ENCODE results near the gene USP5. TPM values are rescaled to one million over a fixed set of nuclear protein-coding genes. Genes with fewer than 3 reads are reported as not detected.

The USP5 gene
- polyA plus RNA-seq, 12 donors, result 46.8 to 77.4 (median 59.6) TPM; not detected in 1

DNA sequence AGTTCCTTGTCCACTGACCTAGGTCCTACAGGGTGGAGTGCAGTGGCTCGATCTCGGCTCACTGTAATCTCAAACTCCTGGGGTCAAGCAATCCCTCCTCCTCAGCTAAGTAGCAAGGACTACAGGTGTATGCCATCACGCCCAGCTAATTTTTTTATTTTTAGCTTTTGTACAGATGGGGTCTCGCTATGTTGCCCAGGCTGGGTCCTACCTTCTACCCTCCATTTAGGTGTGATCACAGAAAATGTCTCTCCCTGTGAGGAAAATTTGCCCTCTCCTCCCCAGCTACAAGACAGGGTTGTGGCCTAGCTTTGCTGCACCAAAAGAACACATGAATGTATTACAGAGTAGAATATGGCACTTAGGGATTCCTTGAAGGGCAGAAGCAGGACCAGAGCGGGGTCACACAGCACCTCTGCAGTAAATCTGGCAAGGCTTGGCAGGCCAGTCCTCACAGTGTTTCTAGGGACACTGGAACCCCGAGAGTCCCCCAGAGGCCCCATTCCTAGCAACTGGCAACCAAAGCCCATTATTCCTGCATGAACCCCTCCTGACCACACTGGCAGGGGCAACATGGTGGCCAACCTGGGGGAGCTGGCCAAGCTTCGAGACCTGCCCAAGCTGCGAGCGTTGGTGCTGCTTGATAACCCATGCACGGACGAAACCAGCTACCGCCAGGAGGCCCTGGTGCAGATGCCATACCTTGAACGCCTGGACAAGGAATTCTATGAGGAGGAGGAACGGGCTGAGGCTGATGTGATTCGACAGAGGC lies 60.4 kb downstream of the USP5 start:
- DNase-seq, result no peak

DNA sequence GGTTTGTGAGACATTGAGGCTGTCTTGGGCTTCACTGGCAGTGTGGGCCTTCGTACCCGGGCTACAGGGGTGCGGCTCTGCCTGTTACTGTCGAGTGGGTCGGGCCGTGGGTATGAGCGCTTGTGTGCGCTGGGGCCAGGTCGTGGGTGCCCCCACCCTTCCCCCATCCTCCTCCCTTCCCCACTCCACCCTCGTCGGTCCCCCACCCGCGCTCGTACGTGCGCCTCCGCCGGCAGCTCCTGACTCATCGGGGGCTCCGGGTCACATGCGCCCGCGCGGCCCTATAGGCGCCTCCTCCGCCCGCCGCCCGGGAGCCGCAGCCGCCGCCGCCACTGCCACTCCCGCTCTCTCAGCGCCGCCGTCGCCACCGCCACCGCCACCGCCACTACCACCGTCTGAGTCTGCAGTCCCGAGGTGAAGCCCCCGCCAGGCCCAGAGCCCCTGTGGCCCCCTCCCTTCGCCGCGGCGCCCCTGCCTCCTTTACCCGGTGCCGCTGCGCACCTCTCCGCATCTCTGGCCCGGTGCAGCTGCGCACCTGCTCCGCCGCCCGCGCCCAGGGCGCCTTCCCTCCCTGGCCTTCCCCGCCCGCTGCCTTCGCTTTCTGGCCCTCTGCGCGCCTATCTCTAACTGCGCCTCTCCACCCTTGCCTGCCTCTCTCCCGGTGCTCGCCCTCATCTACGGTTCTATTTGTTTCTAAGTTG lies 62.4 kb downstream of the USP5 start, which contains the start of gene ENO2:
Gene ENO2, plus strand, starts transcription at position 335 of the 701 bp plus-strand sequence. CDS start 1,253 bp downstream, outside the sequence.
- DNase-seq, result peak; percentile 58

DNA sequence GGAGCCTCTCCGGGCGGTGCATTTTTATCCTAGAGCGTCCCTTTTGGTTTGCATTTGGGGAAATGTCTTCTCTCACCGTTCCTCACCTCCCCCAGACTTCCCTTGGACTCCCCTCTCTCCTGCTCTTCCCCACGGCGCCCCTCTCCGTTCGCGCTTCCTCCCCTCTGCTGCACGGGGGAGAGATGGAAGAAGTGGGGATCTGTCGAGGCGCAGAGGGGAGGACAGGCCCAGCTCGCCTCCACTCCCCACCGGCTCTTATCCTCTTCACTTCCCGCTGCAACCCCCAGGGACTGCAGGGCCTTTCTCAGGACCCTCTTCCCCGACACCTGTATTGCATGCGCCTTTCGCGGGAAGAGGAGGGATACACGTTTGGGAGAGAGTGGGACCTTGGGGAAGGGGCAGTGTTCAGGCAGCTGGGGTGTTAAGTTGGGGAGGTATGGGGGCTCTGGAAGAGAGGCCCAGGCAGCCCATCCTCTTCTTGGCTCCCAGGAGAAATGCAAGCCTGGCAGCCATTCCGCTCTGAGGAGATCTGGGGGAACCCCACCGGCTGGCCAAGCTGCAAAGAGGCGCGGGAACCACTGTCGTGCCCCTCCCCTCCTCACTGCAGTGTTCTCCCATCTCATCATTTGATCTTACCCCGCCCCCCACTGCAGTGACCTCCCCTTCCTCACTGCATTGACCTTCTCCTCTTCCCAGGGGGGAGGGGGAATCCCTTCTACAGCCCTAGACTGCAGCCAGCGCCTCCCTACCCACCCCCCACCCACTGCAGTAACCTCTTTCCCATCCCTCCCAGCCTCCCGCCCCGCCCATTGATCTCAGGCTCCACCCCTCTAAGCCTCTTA lies 63.2 kb downstream of the USP5 start:
- DNase-seq, result no peak

DNA sequence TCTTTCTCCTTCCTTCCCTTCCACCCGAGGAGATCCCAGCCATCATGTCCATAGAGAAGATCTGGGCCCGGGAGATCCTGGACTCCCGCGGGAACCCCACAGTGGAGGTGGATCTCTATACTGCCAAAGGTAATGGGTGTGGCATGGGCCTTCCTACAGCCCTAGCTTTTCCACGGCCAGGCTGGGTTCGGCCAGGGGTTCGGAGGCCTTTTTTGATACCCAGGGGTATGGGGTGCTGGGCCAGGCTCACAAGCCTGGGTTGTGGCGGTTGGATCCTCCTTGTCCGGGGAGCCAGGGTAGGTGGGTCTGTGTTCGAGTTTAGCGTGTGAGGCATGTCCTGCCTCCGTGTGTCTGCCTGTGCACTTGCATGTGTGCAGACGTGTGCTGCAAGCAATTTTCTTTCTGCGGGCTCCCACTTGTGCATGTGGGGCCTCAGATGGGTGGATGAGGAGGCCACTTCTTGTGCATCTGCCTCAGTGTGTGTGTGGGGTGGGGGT lies 63.9 kb downstream of the USP5 start:
- DNase-seq, result no peak

Other genes with a start within 250 kb of the USP5 start
- gene CHD4, start 244.8 kb upstream of the USP5 start, polyA plus RNA-seq (ENCODE audit: insufficient read length in 12 of 12), result 100 to 1,000 TPM; 131 to 406 (median 159) TPM
- 10 to 100 TPM in 1 of 12 donors, 1 to 10 TPM in 7, under 1 TPM in 3, not detected in 1; 0.77 to 16.4 (median 1.3) TPM for gene LPAR5, start 216.2 kb upstream of the USP5 start, polyA plus RNA-seq (ENCODE audit: insufficient read length in 12 of 12)
- 1 to 10 TPM in 10 of 12 donors, not detected in 2; 1.4 to 5.3 (median 2.7) TPM for gene ACRBP, start 204.7 kb upstream of the USP5 start, polyA plus RNA-seq (ENCODE audit: insufficient read length in 12 of 12)
- gene ING4, start 189.0 kb upstream of the USP5 start, polyA plus RNA-seq (ENCODE audit: insufficient read length in 12 of 12), result 100 to 1,000 TPM in 1 of 12 donors, 10 to 100 TPM in 10, not detected in 1; 45.1 to 100 (median 52.8) TPM
- gene ZNF384, start 162.8 kb upstream of the USP5 start, polyA plus RNA-seq (ENCODE audit: insufficient read length in 12 of 12), result 10 to 100 TPM in 11 of 12 donors, not detected in 1; 41.4 to 79.9 (median 48.8) TPM
- 10 to 100 TPM in 2 of 12 donors, 1 to 10 TPM in 9, not detected in 1; 2.7 to 31.7 (median 4.5) TPM for gene PIANP, start 151.3 kb upstream of the USP5 start, polyA plus RNA-seq (ENCODE audit: insufficient read length in 12 of 12)
- gene COPS7A, start 128.1 kb upstream of the USP5 start, polyA plus RNA-seq (ENCODE audit: insufficient read length in 12 of 12), result 10 to 100 TPM in 11 of 12 donors, not detected in 1; 46.9 to 69.7 (median 61.2) TPM
- 100 to 1,000 TPM; 110 to 600 (median 130) TPM for gene MLF2, start 99.0 kb upstream of the USP5 start, polyA plus RNA-seq (ENCODE audit: insufficient read length in 12 of 12)
- 1,000 to 10,000 TPM in 1 of 12 donors, 100 to 1,000 TPM in 11; 262 to 3,438 (median 337) TPM for gene PTMS, start 85.8 kb upstream of the USP5 start, polyA plus RNA-seq (ENCODE audit: insufficient read length in 12 of 12)
- 1 to 10 TPM in 2 of 12 donors, under 1 TPM in 8, not detected in 2; 0.16 to 1.4 (median 0.60) TPM for gene LAG3, start 79.6 kb upstream of the USP5 start, polyA plus RNA-seq (ENCODE audit: insufficient read length in 12 of 12)
- 10 to 100 TPM in 3 of 12 donors, 1 to 10 TPM in 8, not detected in 1; 4.8 to 16.1 (median 6.6) TPM for gene CD4, start 62.6 kb upstream of the USP5 start, polyA plus RNA-seq (ENCODE audit: insufficient read length in 12 of 12)
- gene GPR162, start 30.3 kb upstream of the USP5 start, polyA plus RNA-seq (ENCODE audit: insufficient read length in 12 of 12), result 10 to 100 TPM in 11 of 12 donors, not detected in 1; 11.1 to 18.6 (median 16.0) TPM
- 10 to 100 TPM in 11 of 12 donors, not detected in 1; 29.9 to 56.8 (median 36.3) TPM for gene P3H3, start 23.7 kb upstream of the USP5 start, polyA plus RNA-seq (ENCODE audit: insufficient read length in 12 of 12)
- 10 to 100 TPM in 11 of 12 donors, not detected in 1; 14.0 to 40.6 (median 24.2) TPM for gene GNB3, start 11.2 kb upstream of the USP5 start, polyA plus RNA-seq (ENCODE audit: insufficient read length in 12 of 12)
- gene CDCA3, start 864 bp upstream of the USP5 start, polyA plus RNA-seq (ENCODE audit: insufficient read length in 12 of 12), result 10 to 100 TPM in 11 of 12 donors, not detected in 1; 11.5 to 31.8 (median 20.5) TPM
- gene TPI1, start 15.4 kb downstream of the USP5 start, polyA plus RNA-seq (ENCODE audit: insufficient read length in 12 of 12), result 1,000 to 10,000 TPM in 4 of 12 donors, 100 to 1,000 TPM in 7, not detected in 1; 520 to 1,204 (median 950) TPM
- gene SPSB2, start 21.2 kb downstream of the USP5 start, polyA plus RNA-seq (ENCODE audit: insufficient read length in 12 of 12), result 1 to 10 TPM in 11 of 12 donors, not detected in 1; 3.0 to 9.9 (median 4.6) TPM
- gene LRRC23, start 52.7 kb downstream of the USP5 start, polyA plus RNA-seq (ENCODE audit: insufficient read length in 12 of 12), result 10 to 100 TPM in 9 of 12 donors, 1 to 10 TPM in 2, not detected in 1; 9.2 to 13.7 (median 11.4) TPM
- 10 to 100 TPM in 3 of 12 donors, 1 to 10 TPM in 8, not detected in 1; 5.1 to 21.8 (median 8.2) TPM for gene ENO2, start 62.4 kb downstream of the USP5 start, polyA plus RNA-seq (ENCODE audit: insufficient read length in 12 of 12)
- gene ATN1, start 75.8 kb downstream of the USP5 start, polyA plus RNA-seq (ENCODE audit: insufficient read length in 12 of 12), result 100 to 1,000 TPM in 2 of 12 donors, 10 to 100 TPM in 9, not detected in 1; 54.6 to 137 (median 60.9) TPM
- 10 to 100 TPM in 1 of 12 donors, 1 to 10 TPM in 1, not detected in 10; 9.0 to 12.4 TPM for gene RNU7-1, start 91.7 kb downstream of the USP5 start, polyA plus RNA-seq (ENCODE audit: insufficient read length in 12 of 12)
- gene C12orf57, start 91.9 kb downstream of the USP5 start, polyA plus RNA-seq (ENCODE audit: insufficient read length in 12 of 12), result 100 to 1,000 TPM in 11 of 12 donors, not detected in 1; 107 to 185 (median 136) TPM
- 10 to 100 TPM in 2 of 12 donors, 1 to 10 TPM in 9, not detected in 1; 3.4 to 41.4 (median 4.0) TPM for gene PTPN6, start 99.2 kb downstream of the USP5 start, polyA plus RNA-seq (ENCODE audit: insufficient read length in 12 of 12)
- gene PHB2, start 118.5 kb downstream of the USP5 start, polyA plus RNA-seq (ENCODE audit: insufficient read length in 12 of 12), result 100 to 1,000 TPM in 11 of 12 donors, not detected in 1; 224 to 298 (median 265) TPM
- 10 to 100 TPM in 11 of 12 donors, not detected in 1; 10.8 to 37.1 (median 29.6) TPM for gene EMG1, start 118.8 kb downstream of the USP5 start, polyA plus RNA-seq (ENCODE audit: insufficient read length in 12 of 12)
- 10 to 100 TPM in 11 of 12 donors, not detected in 1; 16.1 to 29.3 (median 21.3) TPM for gene LPCAT3, start 166.3 kb downstream of the USP5 start, polyA plus RNA-seq (ENCODE audit: insufficient read length in 12 of 12)
- gene C1S, start 208.6 kb downstream of the USP5 start, polyA plus RNA-seq (ENCODE audit: insufficient read length in 12 of 12), result 100 to 1,000 TPM in 3 of 12 donors, 10 to 100 TPM in 8, not detected in 1; 57.3 to 132 (median 66.8) TPM
- 100 to 1,000 TPM in 4 of 12 donors, 10 to 100 TPM in 7, not detected in 1; 71.8 to 139 (median 79.7) TPM for gene C1R, start 240.3 kb downstream of the USP5 start, polyA plus RNA-seq (ENCODE audit: insufficient read length in 12 of 12)